ENCODE results near the gene TTC27.

- TF ChIP-seq EGR1 (IDR thresholded peaks at IDR 0.05; ENCODE audit: borderline replicate concordance in 1 of 2, low read depth in 2 of 2, low read length in 2 of 2): no peak
- no peak for TF ChIP-seq ZBTB40 (IDR thresholded peaks at IDR 0.05; ENCODE audit: borderline replicate concordance)
- TF ChIP-seq SPI1 (IDR thresholded peaks at IDR 0.05; ENCODE audit: borderline replicate concordance, insufficient read depth, low read depth, low read length): no peak
- no peak for TF ChIP-seq TAF1 (IDR thresholded peaks at IDR 0.05; ENCODE audit: borderline replicate concordance, low read depth, low read length)
Measured at GRCh38 chr2:32715391-32715841, 87.6 kb downstream of the TTC27 start.
